CD14-positive monocyte (primary cell): ENCODE data around the gene SLC39A7. TPM values are rescaled to one million over a fixed set of nuclear protein-coding genes. Genes with fewer than 3 reads are reported as not detected.

Experiments
- DNase-seq, 3 donors: peaks; one replicate each; pipeline ENCODE4 v3.0.0-alpha.2; 2011 to 2022
- H2AFZ ChIP-seq: 2 replicates; pipeline ENCODE4 v1.6.0; 2012; ENCODE audit warnings: mild to moderate bottlenecking, low read depth, low read length, inconsistent platforms; ENCODE audit not compliant: insufficient read depth, poor library complexity, severe bottlenecking
- H3K27ac ChIP-seq, 2 donors: 1 replicate in 1 of 2; 2 replicates in 1 of 2; pipeline ENCODE4 v1.5.1; 2012 to 2013; ENCODE audit warnings: low read length in 2 of 2, control low read depth in 1 of 2, inconsistent platforms in 1 of 2, low read depth in 1 of 2, mild to moderate bottlenecking in 1 of 2
- H3K27me3 ChIP-seq, 2 donors: one replicate each; pipeline versions ENCODE4 v1.6.0 to v1.6.1; 2011 to 2013; ENCODE audit warnings: low read length in 2 of 2; ENCODE audit not compliant: control insufficient read depth in 2 of 2, insufficient read depth in 2 of 2
- H3K36me3 ChIP-seq, 2 donors: replicated peaks in 1 of 2; 1 replicate in 1 of 2; 2 replicates in 1 of 2; pipeline versions ENCODE4 v1.5.1 to v1.6.1; 2012 to 2013; ENCODE audit warnings: low read length in 2 of 2, control low read depth in 1 of 2, inconsistent platforms in 1 of 2, mild to moderate bottlenecking in 1 of 2; ENCODE audit not compliant: insufficient read depth in 2 of 2, control insufficient read depth in 1 of 2
- H3K4me1 ChIP-seq, 2 donors: 1 replicate in 1 of 2; 2 replicates in 1 of 2; pipeline versions ENCODE4 v1.5.1 to v1.6.1; 2012 to 2013; ENCODE audit warnings: low read length in 2 of 2, control low read depth in 1 of 2, inconsistent platforms in 1 of 2, mild to moderate bottlenecking in 1 of 2, moderate library complexity in 1 of 2; ENCODE audit not compliant: insufficient read depth in 2 of 2, control insufficient read depth in 1 of 2
- H3K4me2 ChIP-seq: replicated peaks from 2 replicates; pipeline ENCODE3; 2012; ENCODE audit warnings: low read length, moderate library complexity, mild to moderate bottlenecking; ENCODE audit not compliant: poor library complexity, severe bottlenecking; ENCODE audit errors: extremely low read depth
- H3K4me3 ChIP-seq, 3 experiments: fragments of 200-600 bp in 1 of 3; sonication (generic) in 1 of 3; replicated peaks in 1 of 3; 1 replicate in 2 of 3; 2 replicates in 1 of 3; pipeline ENCODE4 v1.5.1; 2011 to 2013; ENCODE audit warnings: low read length in 3 of 3, mild to moderate bottlenecking in 3 of 3, control low read depth in 2 of 3, low read depth in 2 of 3, inconsistent platforms in 1 of 3, moderate library complexity in 1 of 3
- H3K79me2 ChIP-seq: 2 replicates; pipeline ENCODE4 v1.6.0; 2012; ENCODE audit warnings: mild to moderate bottlenecking, control low read depth, inconsistent platforms, low read length, moderate library complexity; ENCODE audit not compliant: insufficient read depth
- H3K9ac ChIP-seq: 2 replicates; pipeline ENCODE4 v1.6.0; 2017; ENCODE audit warnings: low read length, mild to moderate bottlenecking; ENCODE audit not compliant: insufficient read depth, poor library complexity, severe bottlenecking
- H3K9me3 ChIP-seq, 2 donors: replicated peaks in 1 of 2; 1 replicate in 1 of 2; 2 replicates in 1 of 2; pipeline versions ENCODE4 v1.5.1 to v1.6.1; 2012 to 2013; ENCODE audit warnings: low read length in 2 of 2, control low read depth in 1 of 2; ENCODE audit not compliant: control insufficient read depth in 1 of 2, insufficient read depth in 1 of 2
- H4K20me1 ChIP-seq: 2 replicates; pipeline ENCODE4 v1.6.0; 2012; ENCODE audit warnings: mild to moderate bottlenecking, low read length, control low read depth, moderate library complexity; ENCODE audit not compliant: insufficient read depth
- H3K27ac Mint-ChIP-seq, 7 donors: one replicate each; pipeline ENCODE4 v1.8.0; 2020; ENCODE audit warnings: mild to moderate bottlenecking in 7 of 7, mixed read lengths in 7 of 7, moderate library complexity in 6 of 7, inconsistent platforms in 2 of 7
- H3K27me3 Mint-ChIP-seq, 3 donors: one replicate each; pipeline ENCODE4 v1.8.0; 2021 to 2022; ENCODE audit warnings: low read depth in 3 of 3, mild to moderate bottlenecking in 3 of 3, mixed read lengths in 3 of 3, moderate library complexity in 3 of 3, inconsistent platforms in 1 of 3
- H3K36me3 Mint-ChIP-seq, 2 donors: one replicate each; pipeline ENCODE4 v1.8.0; 2020; ENCODE audit warnings: mixed read lengths in 2 of 2, inconsistent platforms in 1 of 2, mild to moderate bottlenecking in 1 of 2
- H3K4me1 Mint-ChIP-seq: one replicate; pipeline ENCODE4 v1.8.0; 2020; ENCODE audit warnings: mild to moderate bottlenecking, mixed read lengths
- H3K4me3 Mint-ChIP-seq, 2 donors: one replicate each; pipeline ENCODE4 v1.8.0; 2020; ENCODE audit warnings: mild to moderate bottlenecking in 2 of 2, mixed read lengths in 2 of 2, moderate library complexity in 1 of 2
- H3K9me3 Mint-ChIP-seq, 7 donors: one replicate each; pipeline ENCODE4 v1.8.0; 2020 to 2022; ENCODE audit warnings: mixed read lengths in 7 of 7, mild to moderate bottlenecking in 6 of 7, moderate library complexity in 6 of 7, inconsistent platforms in 2 of 7
- WGBS: methylation state at CpG from one replicate; pipeline ENCODE4 v1.1.5; 2013; ENCODE audit warnings: missing lambda C conversion rate; ENCODE audit not compliant: insufficient coverage; 5-methylcytosine and 5-hydroxymethylcytosine counted together
- intact Hi-C, 2 donors: fragments of 100-400 bp; cut with micrococcal nuclease; formaldehyde crosslinking; loops; one replicate each; pipeline versions ENCODE4 v1.15.0 to v1.15.1; 2023
- polyA plus RNA-seq, 3 donors: library from polyadenylated mRNA; depleted of rRNA in 1 of 3; unstranded in 2 of 3; stranded (reverse) in 1 of 3; fragments of 300-500 nt in 2 of 3; fragments of >200 nt in 1 of 3; fragmentation: Illumina TruSeq in 2 of 3; gene quantifications; 1 replicate in 2 of 3; 2 replicates in 1 of 3; pipeline ENCODE4 v1.2.3, GENCODE V29; 2012 to 2021
- TF ChIP-seq, protein P1 (sequence below): fragments of 200-600 bp; IDR thresholded peaks from one replicate; pipeline ENCODE4 v1.8.0; 2022; ENCODE audit warnings: antibody characterized with exemption, mild to moderate bottlenecking

The SLC39A7 gene
- polyA plus RNA-seq, 3 donors, result 14.5 to 32.7 (median 17.7) TPM

DNA sequence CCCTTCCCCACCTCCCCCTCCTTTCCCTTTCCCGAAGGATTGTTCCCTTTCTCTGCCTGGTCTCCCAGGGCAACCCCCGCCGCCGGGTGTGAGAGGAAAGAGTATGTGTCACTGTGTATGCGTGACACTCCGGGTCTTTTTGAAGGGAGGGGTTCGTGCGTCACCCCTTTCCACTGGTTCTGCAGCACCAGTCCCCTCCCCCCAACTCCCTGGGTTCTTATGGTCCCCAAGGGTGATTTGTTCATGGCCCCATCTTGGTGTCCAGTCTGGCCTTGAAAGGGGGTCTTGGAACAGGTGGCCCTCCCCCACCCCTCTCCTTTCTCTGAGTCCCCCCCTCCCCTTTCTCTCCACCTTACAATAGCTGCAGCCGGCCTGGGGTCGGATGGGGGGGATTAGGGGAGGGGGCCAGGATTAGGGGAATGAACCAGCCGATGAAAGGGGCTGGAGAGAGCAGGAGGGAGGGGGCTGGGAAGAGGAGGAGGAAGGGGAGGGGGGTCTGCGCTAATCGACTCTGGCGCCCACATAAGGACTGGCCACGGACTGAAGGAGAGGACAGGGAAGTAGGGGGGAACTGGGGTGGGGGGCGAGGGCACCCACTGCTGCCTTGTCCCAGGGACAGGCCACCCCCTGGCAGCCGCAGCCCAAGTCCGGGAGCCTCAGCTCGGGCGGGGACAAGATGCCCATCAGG, 6.3 kb downstream of the SLC39A7 start:
- H3K79me2 ChIP-seq, result peaks cover 12% of the 10 kb centered on the region

DNA sequence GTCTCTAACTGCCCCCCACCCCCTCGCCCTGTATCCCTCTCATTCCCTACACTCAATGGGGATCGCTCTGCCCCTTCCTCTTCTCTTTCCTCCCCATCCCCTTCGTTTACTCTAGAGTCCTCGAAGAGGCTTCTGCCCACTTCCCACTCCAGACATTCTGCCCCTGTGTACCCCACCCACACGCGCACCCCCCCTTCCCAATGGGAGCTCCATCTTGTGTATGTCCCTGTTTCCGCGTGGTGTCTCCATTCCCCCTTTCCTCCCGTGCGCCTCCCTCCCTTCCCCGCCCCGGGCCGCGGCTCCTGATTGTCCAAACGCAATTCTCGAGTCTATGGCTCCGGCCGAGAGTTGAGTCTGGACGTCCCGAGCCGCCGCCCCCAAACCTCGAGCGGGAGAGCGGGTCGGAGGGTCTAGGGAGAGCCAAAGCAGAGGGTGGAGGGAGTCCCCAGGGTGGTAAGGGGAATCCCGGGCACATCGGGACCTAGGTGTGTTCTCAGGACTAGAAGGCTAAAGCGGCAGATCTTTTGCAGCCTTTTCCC, 7.0 kb downstream of the SLC39A7 start:
- H3K27me3 Mint-ChIP-seq, result peaks cover 8 to 20% (median 19%) of the 10 kb centered on the region in 3 donors
- Histone ChIP-seq H3K27me3 (peaks cover 0 to 6% of the 10 kb centered on the region in 2 donors), H3K4me2 (peak overlapping the region; percentile 99), H3K79me2 (peaks cover 6% of the 10 kb centered on the region), H3K4me1 (peaks cover 30 to 43% of the 10 kb centered on the region in 2 donors), H2AFZ (peak overlapping the region; percentile 97), H3K9ac (peak overlapping the region; percentile 83), H3K4me3 (peak overlapping the region; percentile 73 to 92 (median 89)), H3K36me3 (peaks cover 22 to 42% of the 10 kb centered on the region in 2 donors), H3K27ac (peak overlapping the region; percentile 54 to 87), H4K20me1 (peaks cover 9% of the 10 kb centered on the region), H3K9me3 (no peaks in the 10 kb centered on the region)
- intact Hi-C loops, result loop anchor here in 1 of 2 donors (10.0 kb wide), 1 partner anchor 207 kb away; the partner anchor contains the start of genes CUTA and PHF1
- H3K4me1 Mint-ChIP-seq, result peaks cover 36% of the 10 kb centered on the region
- peak in 1 of 3 donors; percentile 28 for DNase-seq
- TF ChIP-seq, protein P1, sequence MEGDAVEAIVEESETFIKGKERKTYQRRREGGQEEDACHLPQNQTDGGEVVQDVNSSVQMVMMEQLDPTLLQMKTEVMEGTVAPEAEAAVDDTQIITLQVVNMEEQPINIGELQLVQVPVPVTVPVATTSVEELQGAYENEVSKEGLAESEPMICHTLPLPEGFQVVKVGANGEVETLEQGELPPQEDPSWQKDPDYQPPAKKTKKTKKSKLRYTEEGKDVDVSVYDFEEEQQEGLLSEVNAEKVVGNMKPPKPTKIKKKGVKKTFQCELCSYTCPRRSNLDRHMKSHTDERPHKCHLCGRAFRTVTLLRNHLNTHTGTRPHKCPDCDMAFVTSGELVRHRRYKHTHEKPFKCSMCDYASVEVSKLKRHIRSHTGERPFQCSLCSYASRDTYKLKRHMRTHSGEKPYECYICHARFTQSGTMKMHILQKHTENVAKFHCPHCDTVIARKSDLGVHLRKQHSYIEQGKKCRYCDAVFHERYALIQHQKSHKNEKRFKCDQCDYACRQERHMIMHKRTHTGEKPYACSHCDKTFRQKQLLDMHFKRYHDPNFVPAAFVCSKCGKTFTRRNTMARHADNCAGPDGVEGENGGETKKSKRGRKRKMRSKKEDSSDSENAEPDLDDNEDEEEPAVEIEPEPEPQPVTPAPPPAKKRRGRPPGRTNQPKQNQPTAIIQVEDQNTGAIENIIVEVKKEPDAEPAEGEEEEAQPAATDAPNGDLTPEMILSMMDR, result no peak
- peak overlapping the region; percentile 92 to 96 for H3K4me3 Mint-ChIP-seq
- no peaks in the 10 kb centered on the region for H3K9me3 Mint-ChIP-seq
- under 1% methylated on average over 25 of the region's 29 CpGs for WGBS
- H3K27ac Mint-ChIP-seq, result peak overlapping the region; percentile 83 to 95 (median 88)
- peaks cover 34 to 36% of the 10 kb centered on the region in 2 donors for H3K36me3 Mint-ChIP-seq

More for the DNA sequence above, 6.3 kb downstream of the SLC39A7 start:
- Mint-ChIP-seq H3K36me3 (peaks cover 34 to 36% of the 10 kb centered on the region in 2 donors), H3K27me3 (peaks cover 2 to 14% (median 13%) of the 10 kb centered on the region in 3 donors), H3K9me3 (no peaks in the 10 kb centered on the region), H3K4me1 (peaks cover 38% of the 10 kb centered on the region), H3K27ac (peak overlapping the region in 2 of 7 donors; percentile 28 to 95), H3K4me3 (peak overlapping the region; percentile 92 to 96)
- peak in 1 of 3 donors; percentile 37 for DNase-seq
- intact Hi-C loops, result loop anchor here in 1 of 2 donors (10.0 kb wide), 1 partner anchor 208 kb away; the partner anchor contains the start of genes CUTA and PHF1
- TF ChIP-seq, protein P1, result no peak
- H4K20me1 ChIP-seq, result peaks cover 9% of the 10 kb centered on the region
- peaks cover 28 to 43% of the 10 kb centered on the region in 2 donors for H3K36me3 ChIP-seq
- H3K27ac ChIP-seq, result no peak overlapping the region
- peak overlapping the region; percentile 99 for H3K4me2 ChIP-seq
- peak overlapping the region; percentile 97 for H2AFZ ChIP-seq
- H3K4me3 ChIP-seq, result peak overlapping the region in 1 of 3 experiments; percentile 92
- no peaks in the 10 kb centered on the region for H3K27me3 ChIP-seq
- peaks cover 28 to 45% of the 10 kb centered on the region in 2 donors for H3K4me1 ChIP-seq
- no peaks in the 10 kb centered on the region for H3K9me3 ChIP-seq
- 3% methylated on average over 5 of the region's 20 CpGs for WGBS
- H3K9ac ChIP-seq, result peak overlapping the region; percentile 83
